ENCODE results near the gene PKDCC.

- TF ChIP-seq CTCF (IDR thresholded peaks at IDR 0.05) (no peak), POLR2A (IDR thresholded peaks at IDR 0.05) (no peak)
Measured at GRCh38 chr2:42052702-42053481, 5.1 kb downstream of the PKDCC start.

Data from body of pancreas (tissue), 4 donors.